ENCODE results near the gene SERPINA4. TPM values are rescaled to one million over a fixed set of nuclear protein-coding genes. Genes with fewer than 3 reads are reported as not detected.

The SERPINA4 gene
- polyA plus RNA-seq, 1 donor from 2014 or later: not detected

GRCh38 chr14:94584591-94585280 lies 23.5 kb downstream of the SERPINA4 start:
- H3K4me3 ChIP-seq (ENCODE audit: low read length): no peak overlapping the region
- no peak overlapping the region for H3K9ac ChIP-seq (ENCODE audit: low read length)
- H3K79me2 ChIP-seq (replicated peaks; ENCODE audit: insufficient read depth, low read length): no peaks in the 10 kb centered on the region
- no peak overlapping the region for H3K4me2 ChIP-seq (ENCODE audit: low read length)
- H3F3A ChIP-seq (ENCODE audit: insufficient read depth, low read length, poor library complexity, severe bottlenecking): no peaks in the 10 kb centered on the region
- no peak overlapping the region for H2AFZ ChIP-seq (ENCODE audit: low read depth, low read length)
- no peaks in the 10 kb centered on the region for H3K9me2 ChIP-seq (ENCODE audit: insufficient read depth, low read length)
- no peaks in the 10 kb centered on the region for H3K27me3 ChIP-seq (ENCODE audit: insufficient read depth, low read depth, low read length)
- no peaks in the 10 kb centered on the region for H3K36me3 ChIP-seq (ENCODE audit: insufficient read depth, low read length)
- H3K27ac ChIP-seq (ENCODE audit: low read length): no peak overlapping the region
- no peaks in the 10 kb centered on the region for H4K20me1 ChIP-seq (ENCODE audit: insufficient read depth)
- no peak for TF ChIP-seq TAF1 (IDR thresholded peaks at IDR 0.05; ENCODE audit: low read depth)
- no peak for TF ChIP-seq REST (IDR thresholded peaks at IDR 0.05; ENCODE audit: borderline replicate concordance)
- TF ChIP-seq CTCF (IDR thresholded peaks at IDR 0.05; ENCODE audit: poor library complexity, severe bottlenecking): no peak
- H3K9me3 ChIP-seq (ENCODE audit: low read length): no peaks in the 10 kb centered on the region

- Histone ChIP-seq H3F3A (ENCODE audit: insufficient read depth, low read length, poor library complexity, severe bottlenecking) (no peaks in the 10 kb centered on the region), H2AFZ (ENCODE audit: low read depth, low read length) (no peak overlapping the region), H3K27ac (ENCODE audit: low read length) (no peak overlapping the region), H3K4me2 (ENCODE audit: low read length) (no peak overlapping the region), H3K27me3 (ENCODE audit: insufficient read depth, low read depth, low read length) (no peaks in the 10 kb centered on the region), H3K36me3 (ENCODE audit: insufficient read depth, low read length) (no peaks in the 10 kb centered on the region), H3K9me2 (ENCODE audit: insufficient read depth, low read length) (no peaks in the 10 kb centered on the region), H3K9me3 (ENCODE audit: low read length) (no peaks in the 10 kb centered on the region), H3K9ac (ENCODE audit: low read length) (no peak overlapping the region), H4K20me1 (ENCODE audit: insufficient read depth) (no peaks in the 10 kb centered on the region), H3K4me3 (ENCODE audit: low read length) (no peak overlapping the region), H3K79me2 (replicated peaks; ENCODE audit: insufficient read depth, low read length) (no peaks in the 10 kb centered on the region)
- TF ChIP-seq MXI1 (conservative IDR thresholded peaks at IDR 0.05; ENCODE audit: poor library complexity, severe bottlenecking): no peak
- TF ChIP-seq TAF1 (IDR thresholded peaks at IDR 0.05; ENCODE audit: low read depth): no peak
- TF ChIP-seq SMC3 (conservative IDR thresholded peaks at IDR 0.05; ENCODE audit: poor library complexity): no peak
- no peak for TF ChIP-seq EZH2 (IDR thresholded peaks at IDR 0.05; ENCODE audit: borderline replicate concordance, insufficient read depth, low read length, poor library complexity, severe bottlenecking)
- TF ChIP-seq RAD21 (conservative IDR thresholded peaks at IDR 0.05): no peak
- no peak for TF ChIP-seq REST (IDR thresholded peaks at IDR 0.05; ENCODE audit: borderline replicate concordance)
- no peak for TF ChIP-seq POLR2AphosphoS5 (IDR thresholded peaks at IDR 0.05)
Measured at GRCh38 chr14:94586635-94587034, 25.4 kb downstream of the SERPINA4 start.
